Ectodermal cell (in vitro differentiated cells): ENCODE data around the gene ABHD17A.

Source experiments
- H3K27ac ChIP-seq: 2 replicates; pipeline ENCODE4 v1.7.0; 2013; ENCODE audit warnings: mild to moderate bottlenecking, low read depth, low read length; ENCODE audit not compliant: insufficient read depth, poor library complexity, severe bottlenecking
- H3K27me3 ChIP-seq: 2 replicates; pipeline ENCODE4 v1.7.0; 2013; ENCODE audit warnings: mild to moderate bottlenecking, low read length; ENCODE audit not compliant: insufficient read depth, control insufficient read depth, poor library complexity, severe bottlenecking
- H3K36me3 ChIP-seq: one replicate; pipeline ENCODE4 v1.7.0; 2013; ENCODE audit warnings: low read length; ENCODE audit not compliant: control insufficient read depth, insufficient read depth
- H3K4me1 ChIP-seq: one replicate; pipeline ENCODE4 v1.7.0; 2013; ENCODE audit warnings: low read length; ENCODE audit not compliant: control insufficient read depth, insufficient read depth
- H3K4me3 ChIP-seq: 2 replicates; pipeline ENCODE4 v1.7.0; 2013; ENCODE audit warnings: low read depth, low read length, control low read depth; ENCODE audit not compliant: insufficient read depth
- H3K9me3 ChIP-seq: 2 replicates; pipeline ENCODE4 v1.7.0; 2013; ENCODE audit warnings: mild to moderate bottlenecking, low read length, moderate library complexity; ENCODE audit not compliant: control insufficient read depth
- WGBS, 2 experiments: methylation state at CpG; one replicate each; pipeline ENCODE4 v1.1.7; 2013; ENCODE audit warnings: missing lambda C conversion rate in 2 of 2; 5-methylcytosine and 5-hydroxymethylcytosine counted together

Gene ABHD17A

DNA sequence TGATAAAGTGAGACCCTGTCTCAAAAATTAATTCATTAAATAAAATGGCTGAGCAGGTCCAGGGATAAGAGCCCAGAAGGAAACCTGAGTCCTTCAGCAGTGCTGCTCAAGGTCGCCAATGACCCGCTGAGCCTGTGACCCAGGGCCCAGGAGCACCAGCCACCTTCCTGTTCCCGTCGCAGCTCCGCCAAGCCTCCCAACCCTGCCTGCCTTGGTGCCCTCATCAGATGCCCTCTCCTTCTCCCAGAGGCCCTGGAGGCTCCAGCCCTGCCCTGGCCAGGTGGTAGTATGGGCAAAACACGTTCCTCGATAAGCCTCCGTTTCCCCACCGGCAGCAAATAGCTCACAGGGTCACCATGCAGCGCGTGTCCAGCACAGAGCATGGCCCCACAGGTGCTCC is 39.7 kb downstream of the ABHD17A start:
- no peak overlapping the region for H3K27ac ChIP-seq
- no peaks in the 10 kb centered on the region for H3K27me3 ChIP-seq
- no peak overlapping the region for H3K4me3 ChIP-seq
- WGBS, 2 experiments: 94 to 96% methylated on average over 11 of the region's 11 CpGs
- H3K36me3 ChIP-seq: no peaks in the 10 kb centered on the region
- peaks cover 20% of the 10 kb centered on the region for H3K4me1 ChIP-seq
- no peaks in the 10 kb centered on the region for H3K9me3 ChIP-seq

- Histone ChIP-seq H3K27ac (no peak overlapping the region), H3K4me3 (no peak overlapping the region), H3K36me3 (no peaks in the 10 kb centered on the region), H3K9me3 (no peaks in the 10 kb centered on the region), H3K27me3 (no peaks in the 10 kb centered on the region), H3K4me1 (peaks cover 25% of the 10 kb centered on the region)
- 94% methylated on average over 16 of the region's 16 CpGs for WGBS, 2 experiments
Measured at GRCh38 chr19:1845125-1845515, 40.2 kb downstream of the ABHD17A start.

GRCh38 chr19:1844513-1845124 is 40.7 kb downstream of the ABHD17A start:
- Histone ChIP-seq H3K27ac (no peak overlapping the region), H3K36me3 (no peaks in the 10 kb centered on the region), H3K9me3 (no peaks in the 10 kb centered on the region), H3K4me1 (peaks cover 30% of the 10 kb centered on the region), H3K4me3 (no peak overlapping the region), H3K27me3 (no peaks in the 10 kb centered on the region)
- 96 to 97% methylated on average over 19 of the region's 19 CpGs for WGBS, 2 experiments

- Histone ChIP-seq H3K4me3 (no peak overlapping the region), H3K27me3 (no peaks in the 10 kb centered on the region), H3K27ac (no peak overlapping the region), H3K4me1 (peaks cover 33% of the 10 kb centered on the region), H3K36me3 (no peaks in the 10 kb centered on the region), H3K9me3 (no peaks in the 10 kb centered on the region)
- WGBS, 2 experiments: 91% methylated on average over 25 of the region's 25 CpGs
Measured at GRCh38 chr19:1843646-1844394, 41.5 kb downstream of the ABHD17A start.

DNA sequence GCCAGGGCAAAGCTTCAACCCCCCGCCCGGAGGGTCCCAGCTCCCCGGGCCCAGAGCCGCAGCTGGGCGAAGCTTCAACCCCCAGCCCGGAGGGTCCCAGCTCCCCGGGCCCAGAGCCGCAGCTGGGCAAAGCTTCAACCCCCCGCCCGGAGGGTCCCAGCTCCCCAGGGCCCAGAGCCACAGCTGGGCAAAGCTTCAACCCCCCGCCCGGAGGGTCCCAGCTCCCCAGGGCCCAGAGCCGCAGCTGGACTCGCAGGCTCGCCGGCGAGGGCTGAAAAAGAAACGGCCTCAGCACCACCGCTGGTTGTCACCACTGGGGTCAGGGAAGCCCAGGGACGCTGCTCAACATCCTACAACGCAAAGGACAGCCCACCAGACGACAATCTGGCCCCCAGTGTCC is 42.2 kb downstream of the ABHD17A start:
- no peak overlapping the region for H3K27ac ChIP-seq
- H3K4me3 ChIP-seq: no peak overlapping the region

DNA sequence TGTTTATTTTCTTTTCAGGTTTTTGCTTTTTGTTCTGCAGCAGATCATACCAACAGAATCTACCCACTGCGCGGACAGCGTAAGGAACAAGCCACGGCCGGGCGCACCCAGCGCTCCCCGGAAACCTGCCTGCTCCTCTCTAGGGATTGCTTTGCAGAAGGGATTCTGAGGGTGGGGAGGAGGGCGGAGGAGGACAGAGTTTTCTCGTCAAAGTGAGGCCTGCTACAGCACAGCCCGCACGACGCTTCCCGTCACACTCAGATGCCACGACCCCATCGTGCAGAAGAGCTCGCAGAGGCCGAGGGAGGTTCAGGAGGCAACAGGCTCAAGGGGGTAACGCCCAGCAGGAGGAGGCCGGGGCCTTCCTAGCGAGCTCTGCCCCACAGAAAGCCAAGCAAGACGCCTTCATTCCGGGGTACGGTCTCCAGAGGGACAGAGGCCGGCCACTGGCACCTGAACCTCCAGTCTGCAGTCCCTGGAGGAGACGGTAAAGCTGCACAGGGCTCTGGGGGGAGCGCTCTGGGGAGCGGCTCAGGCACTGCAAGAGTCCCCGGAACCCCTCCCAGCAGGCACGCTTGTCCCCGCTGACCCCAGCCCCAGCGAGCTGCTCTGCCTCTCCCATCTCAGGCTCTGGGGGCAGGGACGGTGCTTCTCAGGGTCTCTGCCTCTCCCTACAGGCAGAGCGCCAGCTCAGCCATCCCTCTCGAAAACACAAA is 43.9 kb downstream of the ABHD17A start:
- peaks cover 32% of the 10 kb centered on the region for H3K4me1 ChIP-seq

More for the DNA sequence above, 42.2 kb downstream of the ABHD17A start:
- WGBS, 2 experiments: 93 to 95% methylated on average over 22 of the region's 22 CpGs
- Histone ChIP-seq H3K4me1 (peaks cover 33% of the 10 kb centered on the region), H3K9me3 (no peaks in the 10 kb centered on the region), H3K27me3 (no peaks in the 10 kb centered on the region), H3K36me3 (no peaks in the 10 kb centered on the region)

DNA sequence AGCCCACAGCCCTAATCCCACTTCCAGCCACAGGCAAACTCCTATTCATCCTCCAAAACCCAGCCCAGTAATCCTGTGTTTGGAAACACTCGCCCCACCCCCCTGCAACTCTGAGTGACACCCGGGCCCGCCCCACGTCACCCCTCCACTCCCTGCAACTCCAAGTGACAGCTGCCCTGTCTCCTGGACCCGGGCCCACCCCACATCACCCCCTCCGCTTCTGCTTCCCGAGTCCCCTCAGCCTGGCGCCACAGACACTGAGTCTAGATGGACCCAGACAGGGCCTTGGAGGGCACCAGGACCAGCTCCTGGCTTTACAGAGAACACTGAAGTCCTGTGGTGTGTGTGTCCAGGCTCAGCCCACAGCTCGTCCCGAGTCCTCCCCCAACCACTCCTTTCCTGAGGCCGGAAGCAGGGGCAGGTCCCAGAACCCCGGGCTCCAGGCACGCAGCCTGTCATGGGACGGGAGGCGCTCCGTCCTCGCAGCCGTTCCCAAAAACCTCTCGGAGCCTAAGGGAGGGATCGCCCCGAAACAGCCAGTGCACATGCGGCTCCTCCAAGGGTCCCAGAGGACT is 44.7 kb downstream of the ABHD17A start:
- H3K36me3 ChIP-seq: no peaks in the 10 kb centered on the region
- H3K4me1 ChIP-seq: peaks cover 29% of the 10 kb centered on the region
- 86 to 89% methylated on average over 22 of the region's 22 CpGs for WGBS, 2 experiments
- H3K4me3 ChIP-seq: no peak overlapping the region
- no peak overlapping the region for H3K27ac ChIP-seq
- no peaks in the 10 kb centered on the region for H3K27me3 ChIP-seq
- no peaks in the 10 kb centered on the region for H3K9me3 ChIP-seq

More for the DNA sequence above, 43.9 kb downstream of the ABHD17A start:
- Histone ChIP-seq H3K9me3 (no peaks in the 10 kb centered on the region), H3K27me3 (no peaks in the 10 kb centered on the region), H3K27ac (no peak overlapping the region), H3K4me3 (no peak overlapping the region), H3K36me3 (no peaks in the 10 kb centered on the region)
- 92% methylated on average over 35 of the region's 35 CpGs for WGBS, 2 experiments

GRCh38 chr19:1839658-1840540 is 45.4 kb downstream of the ABHD17A start:
- Histone ChIP-seq H3K9me3 (no peaks in the 10 kb centered on the region), H3K27me3 (no peaks in the 10 kb centered on the region), H3K36me3 (no peaks in the 10 kb centered on the region), H3K4me1 (peaks cover 29% of the 10 kb centered on the region), H3K27ac (no peak overlapping the region), H3K4me3 (no peak overlapping the region)
- WGBS, 2 experiments: 90 to 93% methylated on average over 25 of the region's 25 CpGs

GRCh38 chr19:1837625-1838105 is 47.6 kb downstream of the ABHD17A start:
- no peak overlapping the region for H3K4me3 ChIP-seq
- no peaks in the 10 kb centered on the region for H3K9me3 ChIP-seq
- peaks cover 29% of the 10 kb centered on the region for H3K4me1 ChIP-seq
- no peaks in the 10 kb centered on the region for H3K27me3 ChIP-seq
- no peak overlapping the region for H3K27ac ChIP-seq
- WGBS, 2 experiments: 41% methylated on average over 23 of the region's 23 CpGs
- no peaks in the 10 kb centered on the region for H3K36me3 ChIP-seq
